Progenitor cell of endocrine pancreas (in vitro differentiated cells): Measurements from ENCODE around the gene PPME1. TPM values are rescaled to one million over a fixed set of nuclear protein-coding genes. Genes with fewer than 3 reads are reported as not detected.

ENCODE experiments used
- DNase-seq: peaks from one replicate; pipeline ENCODE4 v3.0.0; 2021; ENCODE audit warnings: low spot score; ENCODE audit not compliant: unreplicated experiment
- H3K27ac Mint-ChIP-seq: 2 replicates; pipeline ENCODE4 v1.8.0; 2021; ENCODE audit warnings: mild to moderate bottlenecking, moderate library complexity, mixed read lengths
- H3K27me3 Mint-ChIP-seq: 2 replicates; pipeline ENCODE4 v1.8.0; 2021; ENCODE audit warnings: mixed read lengths
- H3K36me3 Mint-ChIP-seq: 2 replicates; pipeline ENCODE4 v1.8.0; 2022; ENCODE audit warnings: mixed read lengths; ENCODE audit not compliant: insufficient read depth
- H3K4me1 Mint-ChIP-seq: 2 replicates; pipeline ENCODE4 v1.8.0; 2021; ENCODE audit warnings: low read depth, mixed read lengths
- H3K4me3 Mint-ChIP-seq: 2 replicates; pipeline ENCODE4 v1.8.0; 2021; ENCODE audit warnings: low read depth, mild to moderate bottlenecking, moderate library complexity, mixed read lengths
- H3K9me3 Mint-ChIP-seq: 2 replicates; pipeline ENCODE4 v1.8.0; 2021; ENCODE audit warnings: low read depth, mixed read lengths
- CTCF ChIP-seq: fragments of 200-600 bp; sonication (generic); IDR thresholded peaks from one replicate; pipeline ENCODE4 v1.5.0; 2021; ENCODE audit warnings: antibody characterized with exemption, mild to moderate bottlenecking; ENCODE audit not compliant: unreplicated experiment
- total RNA-seq: library from RNA; stranded (reverse); gene quantifications from 2 replicates; pipeline ENCODE4 v1.2.1, GENCODE V29; 2021

PPME1 gene
- total RNA-seq, 1 donor from 2014 or later: 45.9 TPM

DNA sequence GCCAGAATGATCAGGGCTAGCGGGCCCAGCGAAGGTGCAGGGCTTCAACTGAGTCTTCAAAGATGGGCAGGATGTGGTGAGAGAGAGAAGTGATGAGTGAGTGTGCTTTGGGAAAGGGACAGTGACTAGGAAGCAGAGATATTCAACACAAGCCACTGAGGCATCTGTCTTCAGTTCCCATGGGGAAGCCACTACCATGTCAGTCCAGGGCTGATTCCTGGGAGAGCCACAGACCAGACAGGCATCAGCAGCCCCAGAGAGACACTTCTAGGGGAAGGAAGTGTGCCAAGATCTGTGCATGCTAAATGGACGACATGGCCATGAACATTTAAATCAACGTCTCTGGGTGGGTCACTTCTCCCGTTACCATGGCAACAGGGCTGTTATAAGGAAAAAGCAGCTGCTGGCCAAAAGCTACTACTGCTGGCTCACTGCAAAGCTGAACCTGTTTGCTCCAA lies 111.9 kb downstream of the PPME1 start:
- Mint-ChIP-seq H3K36me3 (no peaks in the 10 kb centered on the region), H3K9me3 (no peaks in the 10 kb centered on the region), H3K4me3 (no peak overlapping the region), H3K27ac (no peak overlapping the region), H3K4me1 (no peaks in the 10 kb centered on the region), H3K27me3 (peaks cover 7% of the 10 kb centered on the region)
- TF ChIP-seq CTCF: no peak
- no peak for DNase-seq

- H3K4me1 Mint-ChIP-seq: no peaks in the 10 kb centered on the region
- no peak overlapping the region for H3K27ac Mint-ChIP-seq
- no peak overlapping the region for H3K4me3 Mint-ChIP-seq
- H3K9me3 Mint-ChIP-seq: no peaks in the 10 kb centered on the region
- H3K36me3 Mint-ChIP-seq: no peaks in the 10 kb centered on the region
- TF ChIP-seq CTCF: no peak
- H3K27me3 Mint-ChIP-seq: peaks cover 3% of the 10 kb centered on the region
- DNase-seq: no peak
Observed at GRCh38 chr11:74283580-74284180, 112.6 kb downstream of the PPME1 start.

DNA sequence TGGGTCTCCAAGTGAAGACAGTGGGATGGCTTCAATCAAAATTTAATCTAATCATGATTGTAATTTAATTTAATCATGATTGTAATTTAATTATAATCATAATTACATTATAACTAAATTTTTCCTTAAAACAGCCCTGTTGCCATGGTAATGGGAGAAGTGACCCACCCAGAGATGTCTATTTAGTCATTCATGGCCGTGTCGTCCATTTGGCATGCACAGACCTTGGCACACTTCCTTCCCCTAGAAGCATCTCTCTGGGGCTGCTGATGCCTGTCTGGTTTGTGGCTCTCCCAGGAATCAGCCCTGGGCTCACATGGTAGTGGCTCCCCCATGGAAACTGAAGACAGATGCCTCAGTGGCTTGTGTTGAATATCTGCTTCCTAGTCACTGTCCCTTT lies 113.4 kb downstream of the PPME1 start:
- H3K36me3 Mint-ChIP-seq: no peaks in the 10 kb centered on the region
- no peak for TF ChIP-seq CTCF
- no peak for DNase-seq
- H3K9me3 Mint-ChIP-seq: no peaks in the 10 kb centered on the region
- H3K4me3 Mint-ChIP-seq: no peak overlapping the region
- H3K4me1 Mint-ChIP-seq: no peaks in the 10 kb centered on the region
- H3K27ac Mint-ChIP-seq: no peak overlapping the region
- peaks cover 3% of the 10 kb centered on the region for H3K27me3 Mint-ChIP-seq

GRCh38 chr11:74288161-74288560 lies 117.1 kb downstream of the PPME1 start:
- TF ChIP-seq CTCF: no peak
- Mint-ChIP-seq H3K27ac (no peak overlapping the region), H3K36me3 (no peaks in the 10 kb centered on the region), H3K4me3 (no peak overlapping the region), H3K9me3 (no peaks in the 10 kb centered on the region), H3K4me1 (no peaks in the 10 kb centered on the region), H3K27me3 (peaks cover 3% of the 10 kb centered on the region)
- DNase-seq: no peak

GRCh38 chr11:74288911-74289310 lies 117.8 kb downstream of the PPME1 start:
- Mint-ChIP-seq H3K27ac (no peak overlapping the region), H3K4me1 (no peaks in the 10 kb centered on the region), H3K27me3 (peaks cover 4% of the 10 kb centered on the region), H3K36me3 (no peaks in the 10 kb centered on the region), H3K4me3 (no peak overlapping the region), H3K9me3 (no peaks in the 10 kb centered on the region)
- no peak for TF ChIP-seq CTCF
- DNase-seq: no peak
